Ishikawa (cell line): ENCODE results near the gene ENDOU.
A peak's percentile ranks its signal among the peaks of the same experiment; 100 is the strongest.

ENCODE experiments used
- CEBPB ChIP-seq: IDR thresholded peaks from 2 replicates; pipeline ENCODE4 v1.6.1; 2012
- CREB1 ChIP-seq: IDR thresholded peaks from 2 replicates; pipeline ENCODE4 v1.6.1; 2012; ENCODE audit warnings: low read depth
- EGR1 ChIP-seq: IDR thresholded peaks from 2 replicates; pipeline ENCODE4 v1.6.1; 2012
- EP300 ChIP-seq: IDR thresholded peaks from 2 replicates; pipeline ENCODE4 v1.6.1; 2012; ENCODE audit warnings: borderline replicate concordance
- FOXM1 ChIP-seq: IDR thresholded peaks from 2 replicates; pipeline ENCODE4 v1.6.1; 2012; ENCODE audit warnings: low read depth, borderline replicate concordance
- NFIC ChIP-seq: IDR thresholded peaks from 2 replicates; pipeline ENCODE4 v1.6.1; 2012
- RAD21 ChIP-seq: IDR thresholded peaks from 2 replicates; pipeline ENCODE4 v1.6.1; 2012; ENCODE audit warnings: low read depth
- REST ChIP-seq: IDR thresholded peaks from 2 replicates; pipeline ENCODE4 v1.6.1; 2012; ENCODE audit warnings: low read depth, mild to moderate bottlenecking
- TAF1 ChIP-seq: IDR thresholded peaks from 2 replicates; pipeline ENCODE4 v1.6.1; 2012; ENCODE audit warnings: low read depth, mild to moderate bottlenecking
- TCF12 ChIP-seq: IDR thresholded peaks from 2 replicates; pipeline ENCODE4 v1.6.1; 2012; ENCODE audit warnings: low read depth
- TEAD4 ChIP-seq: IDR thresholded peaks from 2 replicates; pipeline ENCODE4 v1.6.1; 2012
- YY1 ChIP-seq: IDR thresholded peaks from 2 replicates; pipeline ENCODE4 v1.6.1; 2012; ENCODE audit warnings: low read depth
- ZBTB7A ChIP-seq: IDR thresholded peaks from 2 replicates; pipeline ENCODE4 v1.6.1; 2012; ENCODE audit warnings: low read depth
- TF ChIP-seq, protein P1 (sequence below): IDR thresholded peaks from 2 replicates; pipeline ENCODE4 v1.6.1; 2012
- TF ChIP-seq, protein P2 (sequence below): IDR thresholded peaks from 2 replicates; pipeline ENCODE4 v1.6.1; 2012

Gene ENDOU

DNA sequence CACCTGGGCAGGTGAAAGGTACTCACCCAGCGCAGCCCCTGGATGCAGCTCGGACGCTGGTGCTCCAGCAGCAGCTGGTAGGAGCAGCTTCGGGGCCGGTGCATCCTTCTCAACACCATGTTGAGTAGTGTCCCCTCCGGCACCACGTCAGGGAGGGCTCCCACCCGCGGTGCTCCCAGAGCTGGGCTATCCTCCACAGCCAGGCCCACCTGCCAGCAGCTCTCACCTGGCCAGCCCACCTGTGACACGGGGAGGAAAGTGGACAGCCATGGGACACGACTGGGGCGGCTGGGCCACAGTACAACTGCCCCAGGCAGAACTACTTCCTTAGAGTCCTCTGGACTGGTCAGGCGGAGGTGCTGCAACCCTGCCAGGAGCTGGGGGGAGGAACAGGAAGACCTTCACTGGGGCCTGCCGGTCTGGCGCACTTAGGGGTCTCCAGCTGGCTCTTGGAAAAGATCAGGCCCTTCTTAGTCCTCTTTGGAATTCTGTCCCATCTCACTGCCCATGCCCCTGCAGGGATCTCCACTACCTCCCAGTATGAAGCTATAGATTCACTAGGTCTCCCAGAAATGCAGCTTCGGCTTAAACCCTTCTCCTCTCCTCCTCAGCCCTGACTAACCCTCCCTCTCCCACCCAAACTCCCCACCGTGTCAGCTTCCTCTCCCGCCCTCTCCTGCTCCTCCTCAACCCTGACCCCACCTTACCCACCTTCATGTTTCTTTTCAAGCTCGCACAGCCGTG lies 32.7 kb upstream of the ENDOU start:
- TF ChIP-seq TAF1, result no peak; the same call in 1 of the 2 replicates
- no peak for TF ChIP-seq EP300
- TF ChIP-seq RAD21, result no peak
- TF ChIP-seq CEBPB, result no peak
- TF ChIP-seq REST, result no peak
- no peak; the same call in 1 of the 2 replicates for TF ChIP-seq ZBTB7A
- TF ChIP-seq NFIC, result no peak; the same call in 1 of the 2 replicates
- TF ChIP-seq TEAD4, result peak; percentile 3; the same call in 1 of the 2 replicates
- no peak for TF ChIP-seq FOXM1
- TF ChIP-seq EGR1, result no peak
- TF ChIP-seq TCF12, result no peak; the same call in 1 of the 2 replicates
- TF ChIP-seq, protein P1, sequence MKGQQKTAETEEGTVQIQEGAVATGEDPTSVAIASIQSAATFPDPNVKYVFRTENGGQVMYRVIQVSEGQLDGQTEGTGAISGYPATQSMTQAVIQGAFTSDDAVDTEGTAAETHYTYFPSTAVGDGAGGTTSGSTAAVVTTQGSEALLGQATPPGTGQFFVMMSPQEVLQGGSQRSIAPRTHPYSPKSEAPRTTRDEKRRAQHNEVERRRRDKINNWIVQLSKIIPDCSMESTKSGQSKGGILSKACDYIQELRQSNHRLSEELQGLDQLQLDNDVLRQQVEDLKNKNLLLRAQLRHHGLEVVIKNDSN, result no peak
- peak; percentile 19; the same call in 1 of the 2 replicates for TF ChIP-seq YY1
- TF ChIP-seq, protein P2, sequence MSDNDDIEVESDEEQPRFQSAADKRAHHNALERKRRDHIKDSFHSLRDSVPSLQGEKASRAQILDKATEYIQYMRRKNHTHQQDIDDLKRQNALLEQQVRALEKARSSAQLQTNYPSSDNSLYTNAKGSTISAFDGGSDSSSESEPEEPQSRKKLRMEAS, result 0 out of 2 replicates have a peak, but pooled peaks have one; percentile 1

GRCh38 chr12:47757364-47757839 lies 32.1 kb upstream of the ENDOU start:
- TF ChIP-seq, protein P1, result no peak
- TF ChIP-seq EGR1, result peak; percentile 91
- TF ChIP-seq ZBTB7A, result no peak

DNA sequence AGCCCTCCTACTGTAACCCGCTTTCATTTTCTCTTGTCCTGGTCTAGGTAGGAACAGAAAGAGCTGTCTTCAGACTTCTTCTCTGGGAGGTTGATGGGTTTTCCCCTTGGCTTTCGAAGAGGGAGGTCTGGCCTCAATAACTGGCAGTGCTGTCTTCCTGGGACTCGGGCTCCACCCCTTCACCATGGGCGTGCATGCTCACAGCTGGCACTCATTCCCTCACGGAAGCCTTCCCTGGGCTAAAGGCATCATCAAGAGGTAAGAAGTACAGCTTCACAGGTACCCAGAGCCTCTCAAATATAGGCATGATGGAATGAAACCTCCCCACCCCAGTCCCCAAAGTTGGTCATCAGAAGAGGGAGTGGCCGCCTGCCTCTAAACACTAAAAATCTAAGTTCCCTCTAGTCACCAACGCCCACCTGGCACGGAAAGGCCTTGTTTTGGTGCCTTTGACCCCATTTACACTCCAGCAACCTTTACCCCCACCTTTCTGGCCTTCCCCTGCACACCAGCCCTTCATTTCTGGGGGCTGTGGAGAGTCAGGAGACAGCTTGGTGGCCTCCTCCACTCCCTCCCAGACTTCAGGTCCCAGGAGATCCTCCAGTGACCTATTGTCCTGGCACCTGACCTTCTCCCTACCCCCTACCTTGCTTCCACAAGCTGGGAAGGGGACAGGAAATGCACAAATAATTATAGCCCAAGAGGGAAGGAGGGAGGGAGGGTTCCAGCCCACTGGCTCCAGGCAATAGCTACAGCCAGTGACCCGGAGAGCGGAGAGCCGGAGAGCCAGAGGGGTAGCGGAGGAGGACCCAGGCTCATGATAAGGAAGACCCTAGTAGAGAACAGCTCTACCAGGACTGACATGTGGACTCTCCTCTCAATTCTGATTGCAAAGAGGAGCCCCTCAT lies 30.6 kb upstream of the ENDOU start:
- TF ChIP-seq, protein P2, result peak; percentile 83; the same call in 1 of the 2 replicates
- peak; percentile 100 for TF ChIP-seq EP300
- TF ChIP-seq YY1, result no peak
- peak; percentile 99 for TF ChIP-seq NFIC
- TF ChIP-seq CREB1, result no peak
- peak; percentile 16; the same call in 1 of the 2 replicates for TF ChIP-seq TAF1
- TF ChIP-seq TCF12, result peak; percentile 99
- TF ChIP-seq RAD21, result peak; percentile 22; the same call in 1 of the 2 replicates
- TF ChIP-seq EGR1, result peak; percentile 39; the same call in 1 of the 2 replicates
- TF ChIP-seq TEAD4, result peak; percentile 97
- TF ChIP-seq CEBPB, result peak; percentile 60; the same call in 1 of the 2 replicates
- peak; percentile 95 for TF ChIP-seq ZBTB7A
- TF ChIP-seq REST, result no peak; the same call in 1 of the 2 replicates
- TF ChIP-seq, protein P1, result peak; percentile 71
- TF ChIP-seq FOXM1, result peak; percentile 98

GRCh38 chr12:47754881-47755280 lies 29.6 kb upstream of the ENDOU start:
- TF ChIP-seq, protein P2, result peak; percentile 91
- no peak for TF ChIP-seq FOXM1
- no peak for TF ChIP-seq TAF1
- TF ChIP-seq ZBTB7A, result no peak; the same call in 1 of the 2 replicates
- TF ChIP-seq CEBPB, result no peak
- TF ChIP-seq REST, result no peak
- TF ChIP-seq TEAD4, result peak; percentile 73
- TF ChIP-seq, protein P1, result peak; percentile 36; the same call in 1 of the 2 replicates
- TF ChIP-seq YY1, result peak; percentile 59; the same call in 1 of the 2 replicates
- TF ChIP-seq NFIC, result peak; percentile 98
- no peak for TF ChIP-seq CREB1
- TF ChIP-seq EP300, result peak; percentile 90
- no peak for TF ChIP-seq EGR1
- no peak; the same call in 1 of the 2 replicates for TF ChIP-seq RAD21
- TF ChIP-seq TCF12, result peak; percentile 93
